Gastrocnemius medialis (tissue), 4 donors: Measurements from ENCODE around the gene FNDC11.

Experiments used
- CTCF ChIP-seq, 5 experiments: fragments of 450-650 bp in 3 of 5; fragments of 200-600 bp in 2 of 5; sonication (generic) in 2 of 5; IDR thresholded peaks in 4 of 5; conservative IDR thresholded peaks in 1 of 5; 1 replicate in 4 of 5; 2 replicates in 1 of 5; pipeline ENCODE4 v1.5.1; 2016 to 2019; ENCODE audit warnings: antibody characterized with exemption in 5 of 5, mild to moderate bottlenecking in 3 of 5, moderate library complexity in 3 of 5
- POLR2A ChIP-seq, 2 donors: fragments of 450-650 bp; IDR thresholded peaks; one replicate each; pipeline ENCODE4 v1.6.1; 2017; ENCODE audit warnings: antibody characterized with exemption in 2 of 2, mild to moderate bottlenecking in 2 of 2, moderate library complexity in 2 of 2

GRCh38 chr20:63558804-63559484 is 5.0 kb downstream of the FNDC11 start:
- TF ChIP-seq CTCF (IDR thresholded peaks at IDR 0.05 in 4 of 5, conservative IDR thresholded peaks at IDR 0.05 in 1 of 5) (no peak), POLR2A (IDR thresholded peaks at IDR 0.05) (no peak)
